ENCODE results near the gene SULT4A1. TPM values are rescaled to one million over a fixed set of nuclear protein-coding genes. Genes with fewer than 3 reads are reported as not detected.

Gene SULT4A1
- total RNA-seq, 4 donors from 2014 or later, result 1.3 TPM; not detected in 3

GRCh38 chr22:43860831-43861230 is 1.5 kb downstream of the SULT4A1 start:
- H3K9me3 ChIP-seq, result peaks cover 0 to 26% (median 2%) of the 10 kb centered on the region in 4 donors
- peaks cover 0 to 74% of the 10 kb centered on the region in 2 donors for H3K27me3 ChIP-seq
- TF ChIP-seq CTCF (IDR thresholded peaks at IDR 0.05) (no peak), EP300 (IDR thresholded peaks at IDR 0.05) (no peak), POLR2A (IDR thresholded peaks at IDR 0.05) (no peak)
- H3K36me3 ChIP-seq, result no peaks in the 10 kb centered on the region
- DNase-seq (ENCODE audit: low spot score in 2 of 2), result no peak
- no peak overlapping the region for H3K4me3 ChIP-seq
- peaks cover 0 to 8% (median 0%) of the 10 kb centered on the region in 4 donors for H3K4me1 ChIP-seq
- WGBS, 2 donors, result 77 to 82% methylated on average over 12 of the region's 12 CpGs
- no peak overlapping the region for H3K27ac ChIP-seq

- Histone ChIP-seq H3K4me1 (peaks cover 0 to 8% (median 0%) of the 10 kb centered on the region in 4 donors), H3K27me3 (peaks cover 0 to 69% of the 10 kb centered on the region in 2 donors), H3K36me3 (no peaks in the 10 kb centered on the region), H3K4me3 (no peak overlapping the region), H3K27ac (no peak overlapping the region), H3K9me3 (peaks cover 0 to 28% (median 2%) of the 10 kb centered on the region in 4 donors)
- 83 to 86% methylated on average over 11 of the region's 11 CpGs for WGBS, 2 donors
- no peak for DNase-seq (ENCODE audit: low spot score in 2 of 2)
- TF ChIP-seq CTCF (IDR thresholded peaks at IDR 0.05) (no peak), EP300 (IDR thresholded peaks at IDR 0.05) (no peak), POLR2A (IDR thresholded peaks at IDR 0.05) (no peak)
Measured at GRCh38 chr22:43860126-43860525, 2.2 kb downstream of the SULT4A1 start.

- no peak for DNase-seq (ENCODE audit: low spot score in 2 of 2)
- Histone ChIP-seq H3K9me3 (peaks cover 0 to 28% (median 2%) of the 10 kb centered on the region in 4 donors), H3K27ac (no peak overlapping the region), H3K36me3 (no peaks in the 10 kb centered on the region), H3K27me3 (peaks cover 0 to 65% of the 10 kb centered on the region in 2 donors), H3K4me1 (peaks cover 0 to 8% (median 0%) of the 10 kb centered on the region in 4 donors), H3K4me3 (no peak overlapping the region)
- no peak for TF ChIP-seq EP300 (IDR thresholded peaks at IDR 0.05)
- TF ChIP-seq CTCF (IDR thresholded peaks at IDR 0.05), result no peak
- no peak for TF ChIP-seq POLR2A (IDR thresholded peaks at IDR 0.05)
- WGBS, 2 donors, result 81 to 83% methylated on average over 14 of the region's 14 CpGs
Measured at GRCh38 chr22:43859621-43860020, 2.7 kb downstream of the SULT4A1 start.

- H3K27me3 ChIP-seq, result peaks cover 0 to 61% of the 10 kb centered on the region in 2 donors
- H3K27ac ChIP-seq, result no peak overlapping the region
- H3K4me1 ChIP-seq, result peaks cover 0 to 8% (median 0%) of the 10 kb centered on the region in 4 donors
- DNase-seq (ENCODE audit: low spot score in 2 of 2), result no peak
- no peak for TF ChIP-seq POLR2A (IDR thresholded peaks at IDR 0.05)
- no peak for TF ChIP-seq CTCF (IDR thresholded peaks at IDR 0.05)
- no peak for TF ChIP-seq EP300 (IDR thresholded peaks at IDR 0.05)
- WGBS, 2 donors, result 88 to 91% methylated on average over 7 of the region's 7 CpGs
- H3K4me3 ChIP-seq, result no peak overlapping the region
- H3K36me3 ChIP-seq, result no peaks in the 10 kb centered on the region
- peaks cover 0 to 28% (median 2%) of the 10 kb centered on the region in 4 donors for H3K9me3 ChIP-seq
Measured at GRCh38 chr22:43859176-43859575, 3.1 kb downstream of the SULT4A1 start.

GRCh38 chr22:43858156-43858895 is 4.0 kb downstream of the SULT4A1 start:
- WGBS, 2 donors, result 74 to 76% methylated on average over 11 of the region's 11 CpGs
- TF ChIP-seq POLR2A (IDR thresholded peaks at IDR 0.05) (no peak), CTCF (IDR thresholded peaks at IDR 0.05) (no peak), EP300 (IDR thresholded peaks at IDR 0.05) (no peak)
- no peak overlapping the region for H3K27ac ChIP-seq
- DNase-seq (ENCODE audit: low spot score in 2 of 2), result no peak
- peaks cover 0 to 8% (median 0%) of the 10 kb centered on the region in 4 donors for H3K4me1 ChIP-seq
- H3K9me3 ChIP-seq, result peaks cover 0 to 28% (median 2%) of the 10 kb centered on the region in 4 donors
- H3K27me3 ChIP-seq, result peaks cover 0 to 52% of the 10 kb centered on the region in 2 donors
- H3K4me3 ChIP-seq, result no peak overlapping the region
- H3K36me3 ChIP-seq, result no peaks in the 10 kb centered on the region
